ENCODE results near the gene CHST11.

The CHST11 gene

GRCh38 chr12:104482748-104483147 is 26.0 kb downstream of the CHST11 start:
- WGBS (ENCODE audit: insufficient coverage): 83% methylated on average over 4 of the region's 4 CpGs
- Histone ChIP-seq H3K27ac (ENCODE audit: insufficient read depth in 1 of 2, low read depth in 1 of 2, low read length in 2 of 2, poor library complexity in 1 of 2, severe bottlenecking in 2 of 2) (no peak overlapping the region), H3K4me1 (ENCODE audit: control extremely low read depth in 1 of 4, control insufficient read depth in 4 of 4, insufficient read depth in 4 of 4, low read length in 3 of 4) (peaks cover 54 to 95% (median 89%) of the 10 kb centered on the region in 4 experiments), H3K27me3 (replicated peaks in 2 of 5; ENCODE audit: control insufficient read depth in 4 of 5, insufficient read depth in 5 of 5, low read length in 4 of 5) (no peaks in the 10 kb centered on the region), H3K36me3 (ENCODE audit: control insufficient read depth in 4 of 4, insufficient read depth in 4 of 4, low read length in 3 of 4) (peaks cover 6 to 61% (median 17%) of the 10 kb centered on the region in 4 experiments), H3K4me3 (ENCODE audit: control insufficient read depth in 1 of 7, extremely low read depth in 1 of 7, insufficient read depth in 4 of 7, low read depth in 2 of 7, low read length in 6 of 7) (no peak overlapping the region), H3K9me3 (ENCODE audit: control extremely low read depth in 1 of 5, control insufficient read depth in 4 of 5, insufficient read depth in 2 of 5, low read depth in 1 of 5, low read length in 4 of 5) (peaks cover 0 to 2% (median 0%) of the 10 kb centered on the region in 5 experiments)
- ChIA-PET CTCF (interaction anchor here (1.0 to 1.7 kb wide), 2 partner anchors 25 to 101 kb away, joined by 3 to 5 read pairs; no protein-coding TSS in a partner anchor), POLR2A (interaction anchor here (1.3 kb wide), 1 partner anchor 10 kb away, joined by 3 read pairs; no protein-coding TSS in a partner anchor)
- DNase-seq: no peak

GRCh38 chr12:104484079-104484478 is 27.3 kb downstream of the CHST11 start:
- Histone ChIP-seq H3K4me1 (ENCODE audit: control extremely low read depth in 1 of 4, control insufficient read depth in 4 of 4, insufficient read depth in 4 of 4, low read length in 3 of 4) (peaks cover 51 to 95% (median 90%) of the 10 kb centered on the region in 4 experiments), H3K4me3 (ENCODE audit: control insufficient read depth in 1 of 7, extremely low read depth in 1 of 7, insufficient read depth in 4 of 7, low read depth in 2 of 7, low read length in 6 of 7) (peak overlapping the region in 1 of 7 experiments; percentile 21), H3K9me3 (ENCODE audit: control extremely low read depth in 1 of 5, control insufficient read depth in 4 of 5, insufficient read depth in 2 of 5, low read depth in 1 of 5, low read length in 4 of 5) (peaks cover 0 to 2% (median 0%) of the 10 kb centered on the region in 5 experiments), H3K27ac (ENCODE audit: insufficient read depth in 1 of 2, low read depth in 1 of 2, low read length in 2 of 2, poor library complexity in 1 of 2, severe bottlenecking in 2 of 2) (no peak overlapping the region), H3K36me3 (ENCODE audit: control insufficient read depth in 4 of 4, insufficient read depth in 4 of 4, low read length in 3 of 4) (peaks cover 6 to 61% (median 17%) of the 10 kb centered on the region in 4 experiments), H3K27me3 (replicated peaks in 2 of 5; ENCODE audit: control insufficient read depth in 4 of 5, insufficient read depth in 5 of 5, low read length in 4 of 5) (no peaks in the 10 kb centered on the region)
- no peak for DNase-seq
- ChIA-PET POLR2A (no interaction called here), CTCF (interaction anchor here (1.7 kb wide), 1 partner anchor 102 kb away, joined by 5 read pairs; no protein-coding TSS in a partner anchor)
- no CpG with 5 or more reads among the region's 2 CpGs for WGBS (ENCODE audit: insufficient coverage)

GRCh38 chr12:104485651-104486362 is 29.1 kb downstream of the CHST11 start:
- H3K27me3 ChIP-seq (replicated peaks in 2 of 5; ENCODE audit: control insufficient read depth in 4 of 5, insufficient read depth in 5 of 5, low read length in 4 of 5): no peaks in the 10 kb centered on the region
- peak overlapping the region; percentile 65 to 71 for H3K27ac ChIP-seq (ENCODE audit: insufficient read depth in 1 of 2, low read depth in 1 of 2, low read length in 2 of 2, poor library complexity in 1 of 2, severe bottlenecking in 2 of 2)
- H3K4me3 ChIP-seq (ENCODE audit: control insufficient read depth in 1 of 7, extremely low read depth in 1 of 7, insufficient read depth in 4 of 7, low read depth in 2 of 7, low read length in 6 of 7): peak overlapping the region in 3 of 7 experiments; percentile 1 to 35 (median 30)
- CTCF ChIA-PET: interaction anchor here (1.0 kb wide), 2 partner anchors 27 to 30 kb away, joined by 3 to 4 read pairs; no protein-coding TSS in a partner anchor
- POLR2A ChIA-PET: interaction anchor here (0.7 to 2.0 kb wide), 5 partner anchors 13 to 29 kb away, joined by 3 to 7 read pairs (median 4); partner anchors contain the start of gene CHST11
- peaks cover 3 to 57% (median 13%) of the 10 kb centered on the region in 4 experiments for H3K36me3 ChIP-seq (ENCODE audit: control insufficient read depth in 4 of 4, insufficient read depth in 4 of 4, low read length in 3 of 4)
- H3K9me3 ChIP-seq (ENCODE audit: control extremely low read depth in 1 of 5, control insufficient read depth in 4 of 5, insufficient read depth in 2 of 5, low read depth in 1 of 5, low read length in 4 of 5): no peaks in the 10 kb centered on the region
- peak; percentile 63 to 95 (median 92) for DNase-seq
- 41% methylated on average over 4 of the region's 13 CpGs for WGBS (ENCODE audit: insufficient coverage)
- H3K4me1 ChIP-seq (ENCODE audit: control extremely low read depth in 1 of 4, control insufficient read depth in 4 of 4, insufficient read depth in 4 of 4, low read length in 3 of 4): peaks cover 45 to 96% (median 89%) of the 10 kb centered on the region in 4 experiments

GRCh38 chr12:104486363-104486750 is 29.6 kb downstream of the CHST11 start:
- H3K36me3 ChIP-seq (ENCODE audit: control insufficient read depth in 4 of 4, insufficient read depth in 4 of 4, low read length in 3 of 4): peaks cover 0 to 53% (median 8%) of the 10 kb centered on the region in 4 experiments
- DNase-seq: peak in 1 of 3 donors; percentile 50
- POLR2A ChIA-PET: interaction anchor here (0.8 to 2.0 kb wide), 4 partner anchors 13 to 30 kb away, joined by 3 to 7 read pairs (median 4); partner anchors contain the start of gene CHST11

GRCh38 chr12:104486943-104487819 is 30.4 kb downstream of the CHST11 start:
- no peaks in the 10 kb centered on the region for H3K9me3 ChIP-seq (ENCODE audit: control extremely low read depth in 1 of 5, control insufficient read depth in 4 of 5, insufficient read depth in 2 of 5, low read depth in 1 of 5, low read length in 4 of 5)
- peaks cover 42 to 94% (median 85%) of the 10 kb centered on the region in 4 experiments for H3K4me1 ChIP-seq (ENCODE audit: control extremely low read depth in 1 of 4, control insufficient read depth in 4 of 4, insufficient read depth in 4 of 4, low read length in 3 of 4)
- H3K27ac ChIP-seq (ENCODE audit: insufficient read depth in 1 of 2, low read depth in 1 of 2, low read length in 2 of 2, poor library complexity in 1 of 2, severe bottlenecking in 2 of 2): peak overlapping the region in 1 of 2 experiments; percentile 71
- peaks cover 0 to 54% (median 9%) of the 10 kb centered on the region in 4 experiments for H3K36me3 ChIP-seq (ENCODE audit: control insufficient read depth in 4 of 4, insufficient read depth in 4 of 4, low read length in 3 of 4)
- CTCF ChIA-PET: interaction anchor here (0.6 to 1.6 kb wide), 11 partner anchors 9 to 120 kb away, joined by 3 to 6 read pairs (median 3); partner anchors contain the start of gene CHST11
- POLR2A ChIA-PET: interaction anchor here (0.6 to 2.0 kb wide), 3 partner anchors 26 to 188 kb away, joined by 3 to 7 read pairs (median 3); partner anchors contain the start of gene CHST11
- peak overlapping the region in 1 of 7 experiments; percentile 7 for H3K4me3 ChIP-seq (ENCODE audit: control insufficient read depth in 1 of 7, extremely low read depth in 1 of 7, insufficient read depth in 4 of 7, low read depth in 2 of 7, low read length in 6 of 7)
- no peaks in the 10 kb centered on the region for H3K27me3 ChIP-seq (replicated peaks in 2 of 5; ENCODE audit: control insufficient read depth in 4 of 5, insufficient read depth in 5 of 5, low read length in 4 of 5)
- peak in 1 of 3 donors; percentile 54 for DNase-seq
- WGBS (ENCODE audit: insufficient coverage): 85% methylated on average over 6 of the region's 9 CpGs

More at GRCh38 chr12:104486363-104486750, 29.6 kb downstream of the CHST11 start:
- H3K4me3 ChIP-seq (ENCODE audit: control insufficient read depth in 1 of 7, extremely low read depth in 1 of 7, insufficient read depth in 4 of 7, low read depth in 2 of 7, low read length in 6 of 7): no peak overlapping the region
- peak overlapping the region in 1 of 2 experiments; percentile 71 for H3K27ac ChIP-seq (ENCODE audit: insufficient read depth in 1 of 2, low read depth in 1 of 2, low read length in 2 of 2, poor library complexity in 1 of 2, severe bottlenecking in 2 of 2)
- no peaks in the 10 kb centered on the region for H3K27me3 ChIP-seq (replicated peaks in 2 of 5; ENCODE audit: control insufficient read depth in 4 of 5, insufficient read depth in 5 of 5, low read length in 4 of 5)
- WGBS (ENCODE audit: insufficient coverage): 93% methylated on average over 6 of the region's 7 CpGs
- no peaks in the 10 kb centered on the region for H3K9me3 ChIP-seq (ENCODE audit: control extremely low read depth in 1 of 5, control insufficient read depth in 4 of 5, insufficient read depth in 2 of 5, low read depth in 1 of 5, low read length in 4 of 5)
- H3K4me1 ChIP-seq (ENCODE audit: control extremely low read depth in 1 of 4, control insufficient read depth in 4 of 4, insufficient read depth in 4 of 4, low read length in 3 of 4): peaks cover 44 to 95% (median 88%) of the 10 kb centered on the region in 4 experiments
- CTCF ChIA-PET: interaction anchor here (1.0 to 1.6 kb wide), 2 partner anchors 15 to 30 kb away, joined by 3 to 4 read pairs; no protein-coding TSS in a partner anchor

- peaks cover 0 to 53% (median 10%) of the 10 kb centered on the region in 4 experiments for H3K36me3 ChIP-seq (ENCODE audit: control insufficient read depth in 4 of 4, insufficient read depth in 4 of 4, low read length in 3 of 4)
- no peaks in the 10 kb centered on the region for H3K9me3 ChIP-seq (ENCODE audit: control extremely low read depth in 1 of 5, control insufficient read depth in 4 of 5, insufficient read depth in 2 of 5, low read depth in 1 of 5, low read length in 4 of 5)
- H3K4me1 ChIP-seq (ENCODE audit: control extremely low read depth in 1 of 4, control insufficient read depth in 4 of 4, insufficient read depth in 4 of 4, low read length in 3 of 4): peaks cover 39 to 88% (median 76%) of the 10 kb centered on the region in 4 experiments
- ChIA-PET CTCF (no interaction called here), POLR2A (interaction anchor here (0.7 kb wide), 1 partner anchor 190 kb away, joined by 3 read pairs; no protein-coding TSS in a partner anchor)
- peak in 1 of 3 donors; percentile 58 for DNase-seq
- whole genome bisulfite sequencing (ENCODE audit: insufficient coverage): 100% methylated on average over 13 of the region's 13 CpGs
- no peaks in the 10 kb centered on the region for H3K27me3 ChIP-seq (replicated peaks in 2 of 5; ENCODE audit: control insufficient read depth in 4 of 5, insufficient read depth in 5 of 5, low read length in 4 of 5)
- no peak overlapping the region for H3K4me3 ChIP-seq (ENCODE audit: control insufficient read depth in 1 of 7, extremely low read depth in 1 of 7, insufficient read depth in 4 of 7, low read depth in 2 of 7, low read length in 6 of 7)
- no peak overlapping the region for H3K27ac ChIP-seq (ENCODE audit: insufficient read depth in 1 of 2, low read depth in 1 of 2, low read length in 2 of 2, poor library complexity in 1 of 2, severe bottlenecking in 2 of 2)
These were observed 31.6 kb downstream of the CHST11 start for GRCh38 chr12:104488374-104488773.

All from common myeloid progenitor, CD34-positive (primary cell).